CD4-positive, alpha-beta T cell treated with Interleukin-2 at 100 ng/mL for 4 hours (primary cell): ENCODE results near the gene PAPOLG.

ENCODE experiments used
- DNase-seq: peaks from one replicate; pipeline ENCODE4 v3.0.0-alpha.2; 2020; ENCODE audit warnings: low spot score

The PAPOLG gene

DNA sequence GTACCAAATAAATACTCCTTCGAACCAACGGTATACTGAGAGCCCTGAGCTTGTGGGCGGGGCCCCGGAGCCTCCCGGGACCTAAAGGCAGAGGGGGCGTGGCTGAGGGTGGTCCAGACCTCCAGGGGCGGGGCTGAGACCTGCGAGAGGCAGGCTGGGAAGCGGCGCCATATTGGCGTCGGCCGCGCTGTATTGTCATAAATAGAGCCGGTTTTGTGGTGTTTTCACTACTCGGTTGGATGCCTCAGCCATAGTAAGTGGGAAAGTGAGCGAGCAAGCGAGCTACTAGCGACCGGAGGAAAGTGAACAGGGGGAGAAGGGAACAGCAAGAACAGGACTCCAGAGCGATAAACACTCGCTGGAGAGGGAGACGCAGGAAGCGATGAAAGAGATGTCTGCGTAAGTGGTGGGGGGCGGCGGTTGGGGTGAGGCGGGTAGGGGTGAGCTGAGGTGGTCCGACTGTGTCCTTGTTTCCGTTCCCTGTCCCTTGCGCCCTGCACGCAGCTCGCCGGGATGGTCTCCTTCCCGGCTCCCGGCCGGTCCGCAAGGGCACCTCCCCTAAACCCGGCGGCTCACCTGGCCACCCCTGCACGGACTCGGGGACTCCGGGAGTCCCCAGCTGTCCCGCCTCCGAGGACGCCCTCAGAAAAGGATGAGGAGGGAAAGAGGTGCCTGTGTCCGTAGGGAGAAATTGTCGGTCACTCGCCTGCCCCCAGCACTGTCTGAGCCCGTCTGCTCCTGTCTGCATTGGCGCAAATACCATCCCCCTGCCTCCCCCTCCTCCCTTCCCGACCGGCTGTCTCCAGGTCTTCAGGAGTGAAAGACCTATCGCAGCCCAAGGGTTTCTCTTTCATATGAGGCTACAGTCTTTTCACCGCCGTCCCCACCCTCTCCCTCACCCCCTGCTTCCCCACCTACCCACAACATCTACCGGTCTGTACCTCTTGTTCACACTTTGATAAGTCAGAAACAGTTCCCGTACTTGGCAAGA, at the start of gene PAPOLG:
TSS of gene PAPOLG (plus strand) at position 172 of the 991 bp plus-strand sequence. CDS start at position 383, 211 bp downstream.
- DNase-seq, result peak; percentile 95

DNA sequence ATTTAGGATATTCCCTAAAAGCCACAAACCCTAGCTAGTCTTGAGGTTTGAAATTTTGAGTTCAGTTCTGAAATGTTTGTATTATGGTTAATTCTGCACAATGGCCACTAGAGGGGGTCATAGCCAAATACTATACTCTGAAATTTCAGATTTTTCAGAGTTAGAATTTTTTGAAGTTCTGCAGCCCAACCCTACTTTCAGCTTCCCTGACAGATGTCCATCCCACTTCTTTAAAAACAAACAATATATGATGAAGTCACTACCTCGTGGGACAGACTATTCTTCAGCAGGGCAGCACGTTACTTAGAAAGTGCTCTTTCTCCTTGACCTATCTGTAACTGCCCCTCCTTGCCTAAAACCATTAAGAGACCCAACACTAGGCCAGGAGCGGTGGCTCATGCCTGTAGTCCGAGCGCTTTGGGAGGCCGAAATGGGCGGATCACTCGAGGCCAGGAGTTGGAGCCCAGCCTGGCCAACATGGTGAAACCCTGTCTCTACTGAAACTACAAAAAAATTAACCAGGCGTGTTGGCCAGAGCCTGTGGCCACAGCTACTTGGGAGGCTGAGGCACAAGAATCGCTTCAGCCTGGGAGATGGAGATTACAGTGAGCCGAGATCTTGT, 48.2 kb upstream of the PAPOLG start:
- DNase-seq, result peak; percentile 48

DNA sequence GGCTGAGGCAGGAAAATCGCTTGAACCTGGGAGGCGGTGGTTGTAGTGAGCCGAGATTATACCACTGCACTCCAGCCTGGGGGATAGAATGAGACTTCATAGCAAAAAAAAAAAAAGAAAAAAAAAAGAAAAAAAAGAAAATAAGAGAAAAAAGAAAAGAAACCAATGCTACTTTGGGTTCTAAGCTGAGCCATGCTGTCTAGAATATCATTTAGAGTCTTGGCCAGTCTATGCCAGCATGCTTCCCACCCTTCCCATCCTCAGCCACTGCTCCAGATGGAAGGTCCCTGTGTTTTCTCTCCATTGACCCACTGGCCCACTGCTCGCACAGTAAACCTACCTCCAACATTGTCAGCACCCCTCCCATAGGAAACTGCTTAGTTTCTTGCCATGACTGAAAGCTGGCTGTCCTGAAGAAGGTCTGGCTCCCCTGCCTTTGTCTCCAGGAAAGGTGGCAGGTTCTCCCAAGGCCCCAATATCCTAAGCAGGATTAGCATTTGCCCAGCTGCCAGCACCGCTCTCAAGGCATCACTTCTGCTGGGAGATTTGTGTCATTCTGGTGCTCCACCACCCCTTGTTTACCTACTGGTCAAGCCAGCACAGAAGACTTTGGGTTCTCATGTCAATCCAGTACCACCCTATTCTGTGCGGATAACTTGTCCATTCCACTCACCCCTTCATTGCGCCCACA, 47.3 kb upstream of the PAPOLG start:
- no peak for DNase-seq

DNA sequence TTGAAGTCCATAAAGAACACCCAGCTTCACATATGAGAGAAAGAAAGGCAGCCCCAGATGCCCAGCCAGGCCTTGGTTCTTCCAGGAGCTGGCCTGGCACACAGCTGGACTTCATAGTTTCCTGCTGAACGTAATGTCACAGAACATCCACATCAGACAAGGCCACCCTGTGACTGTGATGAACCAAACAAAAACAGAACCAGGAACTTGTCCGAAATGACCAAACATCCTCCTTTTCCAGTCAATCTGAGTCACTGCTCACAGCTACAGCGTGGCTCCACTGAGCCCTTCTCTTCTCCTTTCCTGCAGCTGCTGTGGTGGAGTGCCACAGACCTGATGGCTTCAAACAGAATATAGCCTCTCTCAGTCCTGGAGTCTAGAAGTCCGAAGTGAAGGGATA, 45.4 kb upstream of the PAPOLG start:
- DNase-seq, result no peak

DNA sequence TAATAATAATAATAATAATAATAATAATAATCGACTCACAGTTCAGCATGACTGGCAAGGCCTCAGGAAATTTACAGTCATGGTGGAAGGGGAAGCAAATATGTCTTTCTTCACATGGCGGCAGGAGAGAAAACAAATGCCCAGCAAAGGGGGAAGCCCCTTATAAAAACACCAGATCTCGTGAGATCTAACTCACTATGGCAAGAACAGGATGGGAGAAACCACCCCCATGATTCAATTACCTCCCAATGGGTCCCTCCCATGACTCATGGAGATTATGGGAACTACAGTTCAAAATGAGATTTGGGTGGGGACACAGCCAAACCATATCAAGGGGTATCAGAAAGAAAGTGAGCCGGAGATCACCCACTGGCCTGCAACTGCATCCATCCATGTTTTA, 40.5 kb upstream of the PAPOLG start:
- DNase-seq, result no peak

DNA sequence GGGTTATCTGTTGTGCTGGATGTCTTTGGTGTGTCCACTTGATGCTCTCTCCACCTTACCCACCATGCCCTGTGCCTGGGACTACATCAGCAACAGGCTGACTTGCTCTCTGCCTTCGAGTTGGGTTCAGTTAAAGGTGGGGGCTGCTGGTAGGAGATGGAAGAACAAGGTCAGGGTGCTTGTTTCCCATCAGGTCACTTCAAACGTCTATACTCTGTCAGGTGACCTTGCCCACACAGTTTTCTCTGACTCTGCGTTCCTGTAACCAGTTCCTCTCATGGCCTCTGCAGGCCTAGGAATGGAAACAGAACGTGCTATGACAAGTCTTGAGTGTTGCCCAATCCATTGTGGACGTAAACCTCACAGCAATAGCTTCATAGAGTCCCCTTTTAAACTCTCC, 38.4 kb upstream of the PAPOLG start:
- DNase-seq, result no peak

DNA sequence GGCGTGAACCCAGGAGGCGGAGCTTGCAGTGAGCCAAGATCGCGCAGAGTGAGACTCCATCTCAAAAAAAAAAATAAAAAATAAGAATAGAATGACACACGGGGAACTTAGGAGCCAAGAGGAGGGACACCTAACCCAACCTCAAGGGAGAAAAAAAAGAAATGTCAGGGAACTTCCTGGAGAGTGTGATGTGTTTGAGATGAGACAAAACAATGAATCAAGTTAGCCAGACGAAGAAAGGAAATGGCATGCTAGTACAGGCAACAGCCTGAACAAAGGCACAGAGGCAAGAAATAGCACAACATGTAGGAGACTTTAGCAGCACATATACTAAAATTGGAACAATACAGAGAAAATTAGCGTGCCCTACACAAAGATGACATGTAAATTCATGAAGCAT, 36.7 kb upstream of the PAPOLG start:
- DNase-seq, result no peak

DNA sequence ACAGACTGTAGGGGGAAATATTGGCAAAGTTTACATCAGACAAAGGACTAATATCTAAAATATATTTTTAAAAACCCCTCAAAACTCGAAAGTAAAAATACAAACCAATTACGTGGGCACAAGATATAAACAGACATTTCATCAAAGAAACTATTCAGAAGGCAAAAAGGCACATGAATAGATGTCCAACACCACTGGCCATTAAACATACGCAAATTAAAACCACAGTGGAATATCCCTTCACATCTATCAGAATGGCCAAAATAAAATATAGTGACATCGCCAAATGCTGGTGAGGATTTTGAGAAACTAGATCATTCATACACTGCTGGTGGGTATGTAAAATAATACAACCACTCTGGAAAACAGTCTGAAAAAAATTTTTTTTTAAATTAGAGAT, 30.6 kb upstream of the PAPOLG start:
- DNase-seq, result no peak

DNA sequence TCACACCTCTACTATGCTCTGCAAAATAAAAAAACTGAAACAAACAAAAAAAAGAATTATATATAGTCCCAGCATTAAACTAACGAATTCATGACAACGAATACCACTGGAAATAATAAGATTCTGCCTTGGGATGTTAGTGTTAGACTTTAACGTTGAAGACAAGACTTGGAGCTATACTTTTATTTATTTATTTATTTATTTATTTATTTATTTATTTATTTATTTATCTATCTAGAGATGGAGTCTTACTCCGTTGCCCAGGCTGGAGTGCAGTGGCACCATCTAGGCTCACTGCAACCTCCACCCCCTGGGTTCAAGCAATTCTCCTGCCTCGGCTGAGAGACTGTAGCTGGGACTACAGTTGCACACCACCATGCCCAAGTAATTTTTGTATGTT, 27.2 kb upstream of the PAPOLG start:
- DNase-seq, result no peak

DNA sequence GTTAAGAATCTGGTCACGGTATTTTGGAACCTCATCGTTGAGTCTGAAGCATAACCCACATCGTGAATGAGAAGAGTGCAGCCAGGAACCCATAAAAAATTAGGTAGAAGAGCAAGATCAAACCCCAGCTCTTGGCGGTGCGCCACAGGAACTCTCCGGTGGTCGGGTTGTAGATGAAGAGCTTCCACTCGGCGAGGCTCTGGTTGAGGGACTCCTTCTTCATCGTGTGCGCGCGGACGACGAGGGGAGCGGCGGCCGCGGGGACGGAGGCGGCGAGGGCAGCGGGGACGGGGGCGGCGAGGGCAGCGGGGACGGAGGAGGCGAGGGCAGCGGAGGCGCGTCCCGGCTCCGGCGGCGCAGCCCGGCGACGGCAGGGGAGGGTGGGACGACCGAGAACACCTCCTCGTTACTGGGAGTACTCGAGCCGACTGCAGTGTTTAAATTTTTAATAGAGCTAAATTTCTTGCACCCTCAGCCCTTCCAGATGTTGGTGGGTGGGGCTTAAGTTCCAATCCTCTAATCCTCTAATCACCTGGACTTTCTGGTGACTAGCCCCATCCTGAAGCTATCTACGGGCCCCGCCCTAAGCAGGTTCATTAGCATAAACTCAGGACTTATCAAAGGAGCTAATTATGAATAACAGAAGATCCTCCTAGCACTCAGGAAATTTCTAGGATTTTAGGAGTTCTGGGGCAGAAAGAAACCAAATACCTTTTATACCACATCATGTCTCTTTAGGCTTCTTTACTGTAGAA, 20.4 kb upstream of the PAPOLG start:
- peak; percentile 8 for DNase-seq

DNA sequence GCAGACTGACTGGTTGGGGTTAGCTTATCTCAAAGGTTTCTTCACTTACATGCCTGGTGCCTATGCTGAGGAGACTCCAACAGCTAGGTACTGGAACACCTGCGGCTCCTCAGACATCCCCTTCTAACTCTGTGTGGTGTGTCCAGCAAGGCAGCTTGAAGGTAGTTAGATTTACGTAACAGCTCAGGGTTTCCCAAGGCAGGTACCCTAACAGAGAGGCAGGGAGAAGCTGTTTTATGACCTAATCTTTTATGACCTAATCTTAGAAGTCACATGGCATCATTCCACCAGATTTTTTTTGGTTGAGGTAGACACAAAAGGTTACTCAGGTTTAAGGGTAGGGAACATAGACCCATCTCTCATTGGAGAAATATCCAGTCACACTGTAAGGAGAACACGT, 17.4 kb upstream of the PAPOLG start:
- DNase-seq, result no peak

DNA sequence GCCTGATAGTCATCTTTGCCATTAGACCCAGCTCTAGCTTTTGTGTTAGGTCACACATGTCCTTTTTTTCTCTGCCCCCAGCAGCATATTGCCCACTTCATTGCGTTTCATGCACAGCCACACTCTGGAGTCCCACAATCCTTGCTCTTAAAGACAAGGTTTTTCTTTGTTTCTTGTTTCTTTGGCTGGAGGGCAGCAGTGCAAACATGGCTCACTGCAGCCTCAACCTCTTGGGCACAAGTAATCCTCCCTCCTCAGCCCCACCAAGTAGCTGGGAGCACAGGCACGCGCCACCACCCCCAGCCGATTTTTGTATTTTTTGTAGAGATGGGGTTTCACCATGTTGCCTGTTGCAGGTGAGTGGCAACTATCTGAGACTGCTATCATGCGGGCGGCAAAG, 16.9 kb upstream of the PAPOLG start:
- DNase-seq, result no peak

DNA sequence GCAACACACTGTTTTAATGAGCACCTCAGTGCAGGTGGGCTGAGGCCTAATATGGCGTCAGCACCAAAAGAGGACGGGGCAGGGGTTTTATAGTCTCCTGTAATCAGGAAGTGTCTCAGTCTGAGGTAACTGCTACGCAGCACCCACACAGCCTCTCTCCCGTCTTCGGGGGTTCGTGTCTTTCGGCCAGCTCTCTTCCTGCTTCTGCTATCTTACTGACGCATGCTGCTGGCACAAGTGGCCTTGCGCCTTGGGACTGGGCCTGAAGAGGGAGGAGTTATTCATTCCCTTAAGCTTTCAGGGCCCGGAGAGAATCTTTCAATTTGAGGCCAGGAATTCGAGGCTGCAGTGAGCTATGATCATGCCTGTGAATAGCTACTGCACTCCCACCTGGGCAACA, 14.5 kb upstream of the PAPOLG start:
- no peak for DNase-seq

DNA sequence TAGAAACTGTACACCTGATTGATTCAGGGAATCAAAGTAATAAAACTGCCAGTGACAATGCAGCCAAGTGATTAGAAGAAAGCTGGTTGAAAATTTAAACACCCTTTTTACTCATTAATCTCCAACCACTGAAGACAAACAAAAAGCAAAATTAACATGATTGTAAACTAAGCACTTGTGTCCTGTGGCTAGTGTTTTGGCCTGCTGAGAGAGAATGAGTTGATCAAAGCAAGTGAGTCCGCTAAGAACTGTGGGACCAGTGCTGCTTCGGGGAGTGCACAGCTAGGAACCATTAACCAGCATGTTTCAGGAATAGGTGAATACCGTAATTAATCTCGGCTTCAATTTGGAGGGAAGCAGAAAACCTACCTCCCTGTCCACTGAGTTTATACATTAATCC, 13.6 kb upstream of the PAPOLG start:
- DNase-seq, result no peak

DNA sequence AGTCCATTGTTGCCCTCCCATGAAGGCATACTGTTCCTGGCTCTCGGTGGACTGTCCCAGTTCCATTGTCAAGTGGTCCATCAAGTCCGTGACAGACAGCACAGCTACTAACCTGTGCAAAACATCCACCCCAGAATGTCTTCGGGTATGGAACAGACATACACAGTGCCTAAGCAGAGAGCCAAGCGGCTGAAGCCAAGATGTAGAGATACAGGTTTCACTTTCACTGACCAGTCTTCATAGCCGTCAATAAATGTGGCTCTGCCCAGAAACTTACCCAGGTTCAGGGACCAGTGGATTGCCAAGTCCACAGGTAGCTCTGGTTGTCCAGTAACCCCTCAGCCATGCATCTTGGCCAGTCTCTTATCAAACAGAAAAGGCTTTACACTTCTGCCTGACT, 10.7 kb upstream of the PAPOLG start:
- DNase-seq, result no peak

DNA sequence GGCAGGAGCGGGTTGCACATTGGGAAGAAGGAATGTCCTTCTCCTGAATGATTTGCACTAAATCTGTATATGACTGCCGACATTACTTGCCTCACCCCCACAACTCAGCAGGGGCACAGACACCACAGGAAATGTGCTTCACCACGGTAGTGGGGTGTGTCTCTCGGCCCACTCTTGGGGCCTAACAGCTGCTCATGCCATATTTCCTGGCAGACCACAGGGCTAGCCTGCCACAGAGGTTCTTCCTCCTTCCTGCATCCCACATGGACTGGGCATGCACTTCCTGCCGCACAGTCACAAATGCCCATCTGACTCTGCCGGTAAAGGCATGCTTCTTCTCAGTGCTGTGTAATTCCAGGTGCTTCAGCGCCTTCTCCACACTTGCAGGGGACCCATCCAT, 10.3 kb upstream of the PAPOLG start:
- DNase-seq, result peak; percentile 7

DNA sequence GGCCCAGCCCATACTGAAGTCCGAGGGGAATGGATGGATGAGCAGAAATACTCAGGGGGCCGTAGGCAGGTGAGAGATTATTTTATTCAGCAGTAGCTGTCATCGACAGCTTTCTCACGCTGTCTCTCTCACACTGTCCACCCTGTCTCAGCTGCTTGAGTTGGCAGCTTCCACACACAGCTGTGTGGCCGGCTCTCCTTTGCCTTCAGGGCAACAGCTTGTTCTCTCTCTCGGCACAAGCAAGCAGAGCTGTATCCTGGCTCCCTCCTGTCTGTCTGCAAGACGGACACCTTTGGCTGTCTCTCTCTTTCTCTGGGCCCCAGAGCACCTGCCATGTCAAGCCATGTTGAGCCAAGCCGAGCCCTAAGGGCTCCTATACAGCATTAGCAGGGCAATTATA, 9.8 kb upstream of the PAPOLG start:
- DNase-seq, result no peak

DNA sequence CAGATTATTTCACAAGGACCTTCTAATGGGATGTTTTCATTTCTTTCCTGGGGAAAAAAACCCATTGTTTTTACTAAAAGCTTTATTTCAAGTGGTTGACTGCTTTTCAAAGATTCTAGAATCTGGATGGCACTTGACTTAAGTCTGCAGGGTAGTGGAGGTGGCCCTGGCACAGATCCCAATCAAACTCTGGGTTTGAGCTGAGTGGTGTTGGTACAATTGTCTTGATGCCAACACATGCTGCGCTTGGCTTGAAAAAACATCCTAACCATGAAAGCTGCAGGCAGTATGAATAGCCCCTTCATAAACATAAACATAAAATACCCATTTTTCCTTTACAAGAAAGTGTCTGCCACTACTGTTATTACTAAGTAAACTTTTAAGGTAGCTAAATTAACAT, 3.6 kb downstream of the PAPOLG start:
- DNase-seq, result no peak

DNA sequence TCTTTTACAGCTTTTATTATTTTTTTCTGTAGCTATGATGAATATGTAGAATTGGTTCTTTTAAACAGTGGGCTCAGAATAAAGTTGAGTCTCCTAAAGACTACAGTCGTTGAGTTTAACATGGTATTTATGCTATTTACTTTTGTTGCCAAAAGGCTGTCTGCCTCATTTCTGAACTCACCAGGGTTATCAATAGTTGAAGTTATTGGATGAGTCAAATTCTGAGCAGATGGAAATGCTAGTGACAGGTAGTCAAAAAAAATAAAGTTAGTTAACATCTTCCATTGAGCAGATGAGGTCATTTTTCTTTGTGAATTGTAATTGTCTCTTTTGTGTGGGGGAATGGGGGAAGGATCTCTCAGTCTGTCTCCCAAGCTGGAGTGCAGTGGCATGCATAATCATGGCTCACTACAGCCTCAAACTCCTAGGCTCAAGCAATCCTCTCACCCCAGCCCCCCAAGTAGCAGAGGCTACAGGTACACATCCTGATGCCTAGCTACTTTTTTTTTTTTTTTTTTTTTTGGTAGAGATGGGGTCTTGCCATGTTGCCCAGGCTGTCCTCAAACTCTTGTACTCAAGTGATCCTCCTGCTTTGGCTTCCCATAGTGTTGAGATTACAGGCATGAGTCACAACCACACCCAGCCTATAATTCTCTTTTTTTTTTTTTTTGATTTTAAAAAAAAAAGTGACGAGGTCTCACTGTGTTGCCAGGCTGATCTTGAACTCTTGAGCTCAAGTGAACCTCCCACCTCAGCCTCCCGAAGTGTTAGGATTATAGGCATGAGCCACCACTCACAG, 8.9 kb downstream of the PAPOLG start:
- DNase-seq, result peak; percentile 6

DNA sequence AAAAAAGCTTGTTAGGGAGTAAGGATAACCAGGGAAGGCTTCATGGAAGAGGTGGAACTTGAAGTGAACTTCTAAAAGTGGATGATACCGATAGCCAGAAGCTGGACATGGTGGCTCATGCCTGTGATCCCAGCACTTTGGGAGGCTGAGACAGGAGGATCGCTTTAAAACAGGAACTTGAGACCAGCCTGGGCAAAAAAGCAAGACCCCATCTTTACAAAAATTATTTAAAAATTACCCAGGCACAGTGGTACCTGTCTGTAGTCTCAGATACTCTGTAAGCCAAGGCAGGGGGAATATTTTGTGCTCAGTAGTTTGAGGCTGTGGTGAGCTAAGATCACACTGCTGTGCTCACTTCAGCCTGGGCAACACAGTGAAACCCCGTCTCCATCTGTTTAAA, 10.2 kb downstream of the PAPOLG start:
- DNase-seq, result no peak

DNA sequence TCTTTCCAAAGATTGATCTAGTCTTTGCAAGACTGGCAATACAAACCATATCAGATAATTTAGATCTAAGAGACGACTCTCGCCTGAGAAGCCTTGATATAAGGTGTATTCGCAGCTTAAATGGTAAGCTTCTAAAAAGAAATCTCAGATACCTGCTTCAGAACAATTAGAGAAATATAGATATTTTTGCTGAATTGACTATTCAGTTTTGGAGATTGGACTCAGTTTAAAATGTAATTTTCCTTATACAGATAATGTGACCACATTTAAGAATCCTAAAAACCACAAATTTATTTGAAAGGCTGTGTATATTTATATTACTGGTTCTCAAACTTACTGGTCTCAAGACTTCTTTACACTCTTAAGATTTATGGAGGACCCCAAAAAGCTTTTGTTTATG, 15.4 kb downstream of the PAPOLG start:
- DNase-seq, result no peak
